Activated naive CD4-positive, alpha-beta T cell treated with anti-CD3 and anti-CD28 coated beads, Interleukin-2, amount 50 U/mL, for 16 hours (primary cell): ENCODE measurements around the gene KAZN.

ENCODE experiments used
- DNase-seq: peaks from one replicate; pipeline ENCODE4 v3.0.0-alpha.2; 2020

KAZN gene

DNA sequence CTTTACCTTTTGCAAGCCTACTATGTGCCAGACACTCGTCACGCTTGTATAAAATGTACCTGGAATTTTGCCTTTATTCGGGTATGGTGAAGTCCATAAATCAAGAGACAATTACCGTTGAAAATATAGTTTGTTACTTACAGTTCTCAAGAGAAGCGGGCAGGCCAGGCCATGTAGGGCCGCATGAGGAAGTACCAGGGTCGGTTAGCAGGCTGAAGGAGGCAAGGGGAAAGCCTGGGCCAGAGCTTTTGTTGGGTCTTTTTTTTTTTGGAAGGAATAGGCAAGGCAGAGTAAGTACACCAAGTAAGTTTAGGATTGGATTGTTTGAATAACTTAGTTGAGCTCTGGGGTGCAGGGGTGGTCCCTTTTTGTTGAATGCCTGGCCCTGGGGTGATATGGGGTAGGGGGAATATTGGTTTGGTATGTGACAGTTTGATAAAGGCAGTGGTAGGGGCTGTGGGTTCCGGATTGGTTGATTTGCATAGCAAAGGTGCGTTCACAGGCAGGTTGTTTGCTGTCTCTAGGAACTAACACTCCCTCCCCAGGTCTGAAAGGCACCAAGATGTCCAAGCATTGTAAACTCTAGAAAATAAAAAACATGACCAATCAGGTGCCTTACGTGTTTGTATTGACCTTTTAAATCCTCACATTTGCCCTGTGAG is 80.7 kb downstream of the KAZN start:
- DNase-seq = no peak

DNA sequence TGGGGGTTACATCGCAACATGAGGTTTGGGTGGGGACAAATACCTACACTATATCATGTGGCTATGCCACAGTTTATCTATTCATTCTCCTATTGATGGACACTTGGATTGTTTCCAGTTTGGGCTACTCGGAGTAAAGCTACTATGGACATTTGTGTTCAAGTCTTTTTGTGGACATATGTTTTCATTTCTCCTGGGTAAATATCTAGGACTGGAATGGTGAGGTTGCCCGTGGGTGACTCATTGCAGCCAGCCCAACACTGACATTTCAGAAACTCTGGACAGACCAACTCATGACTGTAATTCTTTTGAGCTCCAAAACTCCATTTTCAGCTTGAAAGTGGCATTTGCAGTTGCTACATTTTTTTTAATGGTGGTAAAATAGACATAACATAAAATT is 82.7 kb downstream of the KAZN start:
- no peak for DNase-seq

DNA sequence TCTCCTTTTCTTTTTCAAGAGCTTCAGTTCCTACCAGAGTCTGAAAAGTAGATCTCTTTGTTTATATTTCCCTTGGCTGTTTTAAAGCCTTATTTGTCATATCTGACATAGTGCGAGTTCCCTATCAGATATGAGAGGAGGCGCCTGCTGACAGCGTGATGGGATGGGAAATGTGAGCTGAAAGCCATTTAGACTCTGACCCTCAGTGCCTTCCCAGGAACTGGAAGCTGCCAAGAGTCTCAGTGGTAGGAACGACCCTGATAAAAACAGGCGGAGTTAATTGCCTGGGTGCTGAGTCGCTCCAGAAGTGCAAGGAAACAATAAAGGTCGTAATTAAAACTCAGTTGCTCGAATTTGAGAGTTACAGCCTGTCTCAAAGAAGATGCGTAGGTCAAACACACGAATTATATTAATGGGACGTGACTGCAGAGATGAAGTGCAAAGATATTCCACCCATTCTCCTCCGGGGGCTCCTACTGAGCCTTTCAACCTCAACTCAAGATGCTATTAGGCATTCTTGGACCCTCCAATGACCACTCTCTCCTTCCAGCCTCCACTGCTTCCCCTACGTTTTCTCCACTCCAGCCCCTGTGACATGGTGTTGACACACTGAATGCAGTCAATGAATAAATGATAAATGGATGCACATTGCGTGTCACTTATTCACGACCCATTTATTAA is 84.6 kb downstream of the KAZN start:
- DNase-seq = no peak

DNA sequence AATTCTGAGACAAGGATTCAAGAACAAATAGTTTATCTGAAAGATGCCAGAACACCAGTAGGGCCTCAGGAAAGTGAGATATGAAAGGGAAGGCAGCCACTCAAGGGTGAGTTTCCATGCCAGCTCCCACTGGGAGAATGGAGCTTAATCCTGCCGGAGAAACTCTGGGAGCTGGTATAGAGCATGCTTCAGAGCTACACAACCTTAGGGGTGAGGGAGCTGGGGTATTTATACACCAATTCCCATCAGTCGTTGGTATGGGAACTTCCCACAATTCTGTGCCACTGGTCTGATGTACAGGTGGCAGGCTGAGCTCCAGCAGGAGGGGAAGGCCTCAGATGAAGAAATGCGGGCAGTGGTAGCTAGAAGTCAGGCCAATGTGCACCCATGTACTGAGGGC is 86.6 kb downstream of the KAZN start:
- DNase-seq = no peak

DNA sequence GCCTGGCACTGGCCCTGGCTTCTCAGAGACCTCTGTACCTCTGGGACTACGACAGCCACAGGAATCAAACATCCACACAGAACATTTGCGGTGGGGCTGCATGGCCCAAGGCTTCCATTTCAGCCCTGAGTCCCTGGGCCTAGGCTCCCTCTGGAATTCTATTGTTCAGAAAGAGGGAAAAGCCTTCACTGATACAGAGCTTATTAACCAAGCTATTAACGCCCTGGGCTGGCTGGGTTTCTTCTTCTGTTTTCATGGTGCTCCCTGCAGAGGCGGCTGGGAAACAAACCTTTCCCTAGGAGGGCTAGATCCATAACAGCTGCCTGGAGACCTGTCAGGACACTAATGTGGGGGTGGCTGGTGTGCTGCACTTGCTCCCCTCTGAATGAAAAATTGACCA is 88.2 kb downstream of the KAZN start:
- no peak for DNase-seq

DNA sequence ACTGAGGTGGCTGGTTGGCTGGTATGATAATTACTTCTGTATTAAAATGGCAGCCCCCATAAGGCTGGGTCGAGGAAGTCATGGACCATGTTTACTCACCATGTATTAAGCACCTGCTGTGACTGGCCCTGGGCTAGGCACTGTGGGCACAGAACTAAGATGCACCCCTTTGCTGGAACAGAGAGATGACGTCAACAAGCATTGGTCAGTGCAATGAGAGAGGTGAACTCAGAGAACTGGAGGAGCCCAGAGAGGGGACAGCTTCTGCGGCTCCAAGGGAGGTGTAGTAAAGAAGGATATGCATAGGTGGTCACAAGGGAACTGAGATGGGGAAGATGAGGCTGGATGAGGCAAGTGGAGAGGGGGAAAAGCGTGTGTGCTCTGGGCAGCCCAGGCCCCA is 88.7 kb downstream of the KAZN start:
- DNase-seq = no peak

DNA sequence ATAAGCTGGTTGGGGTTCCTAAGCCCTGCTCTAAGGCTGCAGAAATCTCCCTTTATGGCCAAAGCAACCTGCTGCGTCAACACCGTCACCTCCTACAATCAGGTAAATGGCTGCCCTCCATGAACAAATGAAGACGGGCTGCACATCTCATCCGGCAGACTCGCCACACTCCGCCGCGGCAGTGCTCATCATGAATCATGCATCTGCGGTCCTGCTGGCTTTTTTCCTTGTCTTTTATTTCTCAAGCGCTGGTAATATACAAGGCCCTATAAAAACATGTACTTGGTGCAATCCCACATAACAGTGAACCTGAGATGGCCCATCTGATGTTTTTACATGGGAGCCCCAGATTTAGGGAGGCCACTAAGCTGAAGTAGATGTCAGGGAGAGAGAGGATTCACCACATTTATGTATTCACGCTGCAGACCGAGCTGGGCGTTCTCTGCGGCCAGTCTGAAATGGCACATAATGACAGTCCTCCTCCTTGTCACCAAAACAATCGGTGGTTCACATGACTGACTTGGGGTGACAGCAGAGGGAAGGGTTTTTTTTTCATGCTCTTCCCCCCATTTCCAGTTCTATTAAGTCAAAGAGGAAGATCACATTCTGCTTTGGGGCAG is 91.6 kb downstream of the KAZN start:
- no peak for DNase-seq

DNA sequence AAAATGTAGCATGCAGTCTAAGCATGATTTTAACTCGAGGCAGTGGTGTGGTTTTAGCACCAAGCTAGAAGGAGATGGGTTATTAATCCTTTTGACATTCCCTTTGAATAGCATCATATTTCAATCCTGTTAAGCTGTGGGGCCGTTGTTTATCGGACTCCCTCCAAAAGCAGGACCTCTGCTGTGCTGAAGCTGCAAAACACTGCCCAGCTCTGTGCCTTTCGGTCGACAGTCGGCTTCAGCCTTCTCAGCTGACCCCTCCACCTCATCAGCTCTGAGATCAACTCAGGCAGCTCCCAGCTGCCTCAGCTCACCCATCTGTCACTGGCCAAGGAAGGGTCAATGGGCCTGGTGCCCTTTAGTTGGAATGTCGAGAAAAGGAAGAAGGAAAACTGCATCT is 95.5 kb downstream of the KAZN start:
- DNase-seq = no peak

DNA sequence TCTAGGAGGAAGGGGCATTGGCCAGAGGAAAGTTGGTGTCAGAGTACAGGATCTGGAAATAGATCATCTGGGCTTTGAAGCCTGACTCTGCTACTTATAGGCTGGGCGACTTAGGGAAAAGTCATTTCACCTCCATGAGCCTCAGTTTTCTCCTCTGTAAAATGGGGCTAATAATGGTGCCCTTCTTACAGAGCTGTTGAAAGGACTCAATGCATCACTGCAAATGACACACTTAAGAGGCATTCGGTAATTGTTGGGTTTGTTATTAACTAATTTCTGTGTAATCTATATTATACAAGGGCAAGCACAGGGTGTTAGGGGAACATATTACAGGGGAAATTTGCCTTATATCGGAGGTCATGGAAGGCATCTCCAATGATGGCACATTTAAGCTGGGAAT is 96.1 kb downstream of the KAZN start:
- no peak for DNase-seq

DNA sequence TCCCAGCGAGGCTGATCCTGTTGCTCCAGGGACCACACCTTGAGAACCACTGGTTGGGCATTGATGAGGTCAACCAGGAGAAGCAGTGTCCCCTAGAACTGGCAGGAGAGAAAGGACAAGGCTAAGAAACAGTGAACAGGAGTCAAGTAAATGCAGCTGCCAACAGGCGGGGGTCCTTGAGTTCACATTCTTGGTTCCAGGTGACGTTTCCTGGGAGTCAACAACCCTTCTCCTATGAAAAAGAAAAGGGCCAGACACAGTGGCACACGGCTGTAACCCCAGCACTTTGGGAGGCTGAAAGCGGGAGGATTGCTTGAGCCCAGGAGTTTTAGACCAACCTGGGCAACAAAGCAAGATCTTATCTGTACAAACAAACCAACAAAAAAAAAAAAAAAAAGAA is 98.3 kb downstream of the KAZN start:
- DNase-seq = no peak

DNA sequence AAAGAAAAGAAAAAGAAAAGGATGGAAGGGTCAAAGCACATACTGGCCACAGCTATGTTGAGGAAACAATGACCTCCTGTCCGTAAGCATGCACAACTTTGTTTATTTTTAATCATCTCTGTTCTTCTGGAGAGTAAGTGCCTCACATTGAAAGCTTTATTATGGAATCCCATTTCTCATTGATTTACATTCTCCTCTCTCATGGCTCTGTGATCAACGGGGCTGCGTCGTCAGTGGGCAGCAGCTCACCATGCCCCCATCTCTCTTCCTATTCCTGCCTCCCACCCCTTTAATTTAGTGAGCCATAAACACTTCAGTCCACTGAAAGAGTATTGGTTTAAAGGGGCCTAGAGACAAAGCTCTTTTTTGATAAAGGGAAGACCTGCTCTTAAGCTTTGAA is 98.9 kb downstream of the KAZN start:
- DNase-seq = no peak

DNA sequence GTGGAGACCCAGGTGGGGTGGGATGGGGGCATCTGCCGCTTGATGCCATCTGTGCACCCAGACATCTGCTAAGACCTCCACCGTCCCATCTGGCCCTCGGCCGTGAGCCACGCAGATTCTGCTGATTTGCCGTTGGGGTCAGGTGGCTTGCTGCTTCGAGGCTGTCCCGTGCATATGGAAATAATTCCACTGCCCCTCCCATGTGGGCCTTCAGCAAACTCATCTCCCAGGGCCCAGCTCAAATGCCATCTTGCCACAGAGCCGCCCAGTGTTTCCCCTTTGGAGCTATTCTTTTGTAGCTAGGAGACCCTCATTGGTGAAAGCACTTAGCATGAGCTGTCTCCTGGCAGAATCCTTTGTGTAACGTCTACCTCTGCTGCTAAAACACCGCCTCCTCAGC is 99.8 kb downstream of the KAZN start:
- DNase-seq = no peak

DNA sequence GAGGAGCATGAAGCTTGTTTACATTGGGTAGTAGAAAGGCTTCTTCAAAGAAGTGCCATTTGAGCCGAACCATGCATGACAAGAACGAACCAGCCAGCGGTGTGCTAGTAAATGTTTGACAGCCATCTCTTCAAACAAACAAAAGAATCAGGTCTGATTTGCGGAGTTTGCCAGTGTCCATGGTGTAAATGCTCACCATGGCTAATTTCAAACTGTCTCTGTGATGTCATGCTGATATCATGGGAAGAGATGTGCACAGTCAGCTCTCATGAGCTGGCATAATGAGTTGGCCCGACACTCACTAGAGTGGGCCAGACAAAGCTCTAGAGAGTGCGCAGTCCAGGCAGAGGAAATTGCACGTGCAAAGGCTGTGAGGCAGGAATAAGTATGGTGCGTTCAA is 101.1 kb downstream of the KAZN start:
- no peak for DNase-seq

DNA sequence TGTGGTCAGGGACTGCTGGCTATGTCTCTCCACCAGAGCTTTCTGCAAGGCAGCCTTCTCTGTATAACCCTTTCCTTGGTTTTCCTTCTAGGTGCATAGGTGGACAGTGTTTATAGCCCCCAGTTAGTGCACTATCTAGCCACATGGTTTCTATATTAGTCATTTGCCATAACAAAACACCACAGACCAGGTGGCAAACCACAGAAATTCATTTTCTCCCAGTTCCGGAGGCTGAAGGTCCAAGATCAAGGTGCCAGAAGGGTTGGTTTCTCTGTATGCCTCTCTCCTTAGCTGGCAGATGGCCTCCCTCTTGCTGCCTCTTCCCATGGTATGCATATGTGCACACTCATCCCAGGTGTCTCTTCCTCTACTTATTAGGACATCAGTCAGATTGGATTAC is 106.4 kb downstream of the KAZN start:
- DNase-seq = no peak

DNA sequence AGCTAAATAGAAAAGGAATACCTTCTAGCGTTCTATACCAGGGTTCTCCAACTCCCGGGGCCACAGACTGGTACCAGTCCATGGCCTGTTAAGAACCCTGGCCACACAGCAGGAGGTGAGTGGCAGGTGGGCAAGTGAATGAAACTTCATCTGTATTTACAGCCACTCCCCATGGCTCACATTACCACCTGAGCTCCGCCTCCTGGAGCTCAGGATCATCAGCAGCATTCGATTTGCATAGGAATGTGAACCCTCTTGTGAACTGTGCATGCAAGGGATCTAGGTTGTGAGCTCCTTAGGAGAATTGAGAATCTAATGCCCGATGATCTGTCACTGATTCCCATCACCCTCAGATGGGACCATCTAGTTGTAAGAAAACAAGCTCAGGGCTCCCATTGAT is 107.3 kb downstream of the KAZN start:
- DNase-seq = no peak

DNA sequence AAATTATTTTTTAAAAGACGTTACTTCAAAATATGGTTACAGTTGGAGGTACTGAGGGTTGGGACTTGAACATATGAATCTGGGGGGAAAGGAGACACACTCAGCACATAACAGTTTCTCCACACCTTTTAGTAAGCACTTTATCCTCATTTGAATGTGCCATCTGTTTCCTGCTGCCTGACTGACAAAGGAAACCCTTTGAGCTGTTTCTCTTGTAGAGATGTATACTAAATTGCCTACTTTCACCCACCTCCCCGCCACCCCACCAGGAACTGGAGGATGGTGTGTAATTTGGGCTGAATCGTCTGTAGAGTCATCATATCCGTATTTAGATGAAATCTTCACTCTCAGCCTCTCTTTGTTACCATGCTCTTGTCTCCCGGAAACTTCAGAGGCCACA is 108.1 kb downstream of the KAZN start:
- DNase-seq = no peak

DNA sequence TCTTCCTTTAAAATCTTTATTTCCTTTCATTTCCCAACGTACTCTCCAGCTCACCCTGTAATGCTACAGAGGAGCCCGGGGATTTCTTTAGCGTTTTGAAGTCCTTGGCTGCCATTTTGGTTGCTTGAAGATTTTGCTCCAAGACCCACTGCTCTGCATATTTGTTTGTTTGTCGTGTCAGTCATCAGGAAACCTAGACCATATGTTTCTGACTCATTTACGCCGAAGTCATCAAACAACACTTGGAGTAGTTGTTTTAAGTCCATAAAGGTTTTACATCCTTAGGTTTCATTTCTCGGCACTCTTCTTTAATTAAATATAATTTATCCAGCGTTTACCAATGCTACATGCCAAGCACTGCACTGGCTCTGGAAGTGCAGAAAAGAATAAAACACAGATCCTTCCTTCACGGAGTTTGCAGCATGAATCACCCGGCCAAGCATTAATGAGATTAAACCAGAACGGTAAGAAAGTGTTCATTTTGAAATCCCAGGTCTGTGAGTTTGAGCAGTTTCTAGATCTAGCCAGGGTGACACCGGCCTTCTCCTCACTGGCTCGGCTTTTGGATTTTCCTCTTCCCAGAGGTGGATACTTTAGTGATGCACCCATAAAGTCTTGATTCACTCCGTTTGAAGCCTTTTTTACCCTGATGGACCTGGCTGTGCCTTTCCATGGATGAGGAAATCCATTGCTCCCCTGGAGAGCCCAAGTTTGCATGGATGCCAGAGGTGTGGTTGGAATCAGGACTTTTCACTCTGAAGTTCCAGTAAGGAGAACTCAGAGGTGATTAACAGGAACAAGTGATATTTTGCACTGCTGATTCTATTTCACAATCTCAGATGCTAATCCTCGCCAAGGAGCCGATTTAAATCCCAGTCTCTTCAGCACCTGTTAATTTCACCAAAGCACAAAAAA is 109.3 kb downstream of the KAZN start:
- no peak for DNase-seq

DNA sequence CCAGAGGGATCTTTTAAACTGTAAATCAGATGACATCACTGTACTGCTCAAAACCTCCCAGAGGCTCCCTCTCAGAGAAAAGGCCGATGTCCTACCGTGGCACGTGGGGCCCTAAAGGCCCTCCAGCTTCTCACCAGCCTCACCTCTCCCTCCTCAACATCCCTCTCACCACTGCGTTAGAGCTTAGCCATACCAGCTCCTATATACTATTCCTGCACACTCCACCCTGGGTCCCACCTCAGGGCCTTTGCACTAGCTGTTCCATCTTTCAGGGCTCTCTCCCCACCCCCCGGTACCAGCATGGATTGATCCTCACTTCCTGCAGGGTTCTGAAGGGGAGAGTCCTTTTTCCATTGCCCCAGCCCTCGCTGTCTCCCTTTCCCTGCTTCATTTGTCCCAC is 111.8 kb downstream of the KAZN start:
- no peak for DNase-seq

DNA sequence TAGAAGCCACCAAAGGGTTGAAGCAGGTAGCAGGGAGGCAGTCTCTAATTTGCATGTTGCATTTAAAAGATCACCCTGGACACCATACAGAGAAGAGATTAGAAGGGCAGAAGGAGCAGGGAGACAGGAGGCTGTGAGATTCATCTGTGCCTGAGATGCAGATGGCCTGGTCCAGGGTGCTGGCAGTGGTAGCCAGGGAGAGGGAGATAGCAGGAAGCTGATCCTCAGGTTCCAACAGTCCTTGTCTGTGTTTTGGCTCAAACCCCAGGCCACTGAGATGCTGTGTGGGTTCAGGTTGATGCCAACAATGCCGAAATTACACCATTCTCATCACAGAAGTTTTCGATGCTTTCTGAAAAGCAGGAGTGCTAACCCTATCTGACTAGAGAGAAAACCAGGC is 113.7 kb downstream of the KAZN start:
- DNase-seq = no peak

DNA sequence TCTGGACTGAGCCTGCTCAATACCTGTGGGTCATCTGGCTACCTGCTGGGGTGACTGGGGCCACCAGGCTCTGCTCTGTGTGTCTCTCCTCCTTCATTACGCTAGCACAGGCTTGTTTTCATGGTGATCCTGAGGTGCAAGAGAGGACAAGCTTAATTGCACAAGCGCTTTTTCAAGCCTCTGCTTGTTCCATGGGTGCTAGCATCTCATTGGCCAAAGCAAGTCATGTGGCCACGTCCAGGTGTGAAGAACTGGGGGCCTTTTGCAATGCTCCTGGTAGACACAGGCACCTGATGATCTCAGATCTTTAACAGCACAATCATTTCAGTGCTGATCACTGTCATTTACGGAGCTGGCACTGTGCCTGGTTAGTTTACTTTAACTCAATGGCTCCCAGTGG is 114.6 kb downstream of the KAZN start:
- no peak for DNase-seq

DNA sequence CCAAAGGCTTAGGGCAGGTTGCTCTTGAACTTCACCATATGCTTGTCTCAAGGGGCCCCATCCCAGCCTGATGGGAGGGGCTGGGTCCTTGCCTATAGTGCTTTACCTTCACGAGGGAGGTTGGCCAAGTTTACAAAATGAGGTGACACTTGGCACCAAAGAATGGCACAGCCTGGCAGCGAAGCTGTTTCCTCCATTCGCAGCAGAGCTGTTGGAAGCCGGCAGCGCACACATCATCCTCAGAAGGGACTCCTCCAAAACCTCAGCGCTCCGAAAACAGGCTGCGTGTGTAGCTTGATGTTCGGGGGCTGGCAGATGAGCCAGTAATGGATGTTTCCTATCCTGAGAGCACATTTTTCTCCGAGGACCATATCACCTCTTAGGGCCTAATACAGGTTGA is 116.8 kb downstream of the KAZN start:
- no peak for DNase-seq

DNA sequence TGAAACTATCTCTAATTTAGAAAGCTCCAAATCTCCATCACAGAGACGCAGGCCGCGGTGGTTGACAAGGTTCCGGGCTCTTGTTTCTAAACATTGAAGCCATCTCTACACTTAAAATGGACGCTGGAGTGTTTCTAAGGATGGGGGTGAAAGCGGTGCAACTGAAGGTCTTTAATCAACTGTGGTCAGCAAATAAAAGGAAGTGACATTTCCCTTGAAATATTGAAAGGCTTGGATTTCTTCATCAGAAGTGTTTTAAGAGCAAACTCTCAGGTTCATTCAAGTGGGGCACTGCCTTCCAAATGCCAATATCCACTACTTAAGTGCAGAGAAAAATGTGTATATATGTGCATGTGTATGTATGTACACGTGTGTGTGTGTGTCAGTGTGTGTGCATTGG is 117.3 kb downstream of the KAZN start:
- DNase-seq = no peak

DNA sequence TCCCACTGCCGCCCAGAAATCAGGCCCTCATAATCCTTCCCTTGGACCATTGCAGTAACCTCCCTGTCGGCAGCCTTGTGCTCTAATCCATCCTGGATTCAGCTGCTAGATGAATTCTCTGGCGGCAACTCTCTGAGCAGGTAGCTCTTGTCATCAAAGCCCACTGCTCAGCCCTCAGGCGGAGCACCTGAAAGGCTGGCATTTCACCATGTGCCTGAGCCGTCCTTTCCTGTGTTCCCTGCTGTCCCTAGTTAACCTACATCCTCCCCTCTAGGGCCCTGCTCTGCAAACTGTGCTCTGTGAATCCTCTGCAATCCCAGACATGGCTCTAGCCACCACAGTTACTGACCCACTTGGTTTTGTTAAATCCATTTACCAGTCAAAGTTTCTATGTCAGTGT is 118.0 kb downstream of the KAZN start:
- DNase-seq = no peak

DNA sequence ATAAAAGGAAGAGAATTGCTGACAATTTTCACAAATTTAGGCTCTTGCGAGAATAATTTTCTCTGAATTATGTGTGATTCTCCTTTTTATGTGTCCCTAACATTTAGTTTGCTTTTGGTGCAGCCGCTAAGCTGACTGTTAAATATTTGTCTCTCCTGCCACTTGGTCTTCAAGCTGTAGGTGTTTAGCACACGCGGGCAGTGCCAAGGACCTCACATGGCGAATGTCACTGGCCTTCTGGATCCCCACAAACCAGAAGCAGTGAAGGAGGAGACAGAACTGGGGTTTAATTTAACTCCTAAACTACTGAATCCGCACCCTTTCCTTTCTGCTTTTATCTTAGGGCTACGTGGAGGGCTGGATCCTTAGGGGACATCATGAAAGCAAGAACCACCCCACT is 120.0 kb downstream of the KAZN start:
- DNase-seq = no peak
